Measurements from ENCODE around the gene BAG5.
A peak's percentile ranks its signal among the peaks of the same experiment; 100 is the strongest.
"Not testable (repeated sequence)": the region's sequence is repeated elsewhere in the genome, so short reads cannot be mapped to it uniquely, and the experiment has no call there.

BAG5 gene

DNA sequence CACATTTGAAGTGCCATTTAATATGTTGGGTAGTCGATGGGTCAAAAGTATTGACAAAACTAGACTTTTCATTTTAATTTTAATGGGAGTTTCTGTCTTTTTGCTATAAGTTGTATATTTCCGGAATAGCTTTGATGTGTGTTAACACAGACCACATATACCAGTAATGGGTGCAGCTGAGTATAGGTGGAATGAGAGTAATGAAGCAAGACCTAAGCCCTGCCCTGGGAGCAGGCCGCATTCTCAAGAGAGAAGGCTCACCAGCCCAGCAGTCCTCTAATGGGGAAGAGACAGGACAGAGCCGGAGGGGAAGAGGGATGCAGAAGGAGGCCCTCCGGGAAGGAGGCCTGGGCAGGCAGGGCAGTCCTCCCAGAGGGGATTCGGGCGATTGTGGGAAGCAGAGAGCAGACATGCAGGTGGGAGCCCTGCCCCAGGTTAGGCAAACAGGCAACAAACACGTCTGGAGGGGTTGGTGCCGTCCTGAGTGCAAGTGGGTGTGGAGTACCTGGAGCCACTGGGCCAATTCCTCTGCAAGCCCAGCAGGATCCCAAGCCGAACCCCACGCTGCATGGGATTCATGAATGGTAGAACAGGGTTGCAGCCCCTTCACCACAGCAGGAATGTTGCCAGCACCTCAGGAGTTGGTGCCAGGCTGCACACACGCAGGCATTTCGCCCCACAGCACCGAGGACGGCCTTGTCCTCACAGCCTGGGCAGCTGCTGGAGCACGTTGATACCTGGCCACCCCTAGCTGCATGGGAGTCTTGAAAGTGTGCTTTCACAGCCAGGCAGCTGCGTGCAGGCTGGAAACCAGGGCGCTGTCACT lies 47.6 kb downstream of the BAG5 start:
- no peak for TF ChIP-seq POLR2A (IDR thresholded peaks at IDR 0.05; ENCODE audit: low read depth, low read length)
- no peak for FAIRE-seq
- DNase-seq (ENCODE audit: insufficient read length, low spot score), result no peak

DNA sequence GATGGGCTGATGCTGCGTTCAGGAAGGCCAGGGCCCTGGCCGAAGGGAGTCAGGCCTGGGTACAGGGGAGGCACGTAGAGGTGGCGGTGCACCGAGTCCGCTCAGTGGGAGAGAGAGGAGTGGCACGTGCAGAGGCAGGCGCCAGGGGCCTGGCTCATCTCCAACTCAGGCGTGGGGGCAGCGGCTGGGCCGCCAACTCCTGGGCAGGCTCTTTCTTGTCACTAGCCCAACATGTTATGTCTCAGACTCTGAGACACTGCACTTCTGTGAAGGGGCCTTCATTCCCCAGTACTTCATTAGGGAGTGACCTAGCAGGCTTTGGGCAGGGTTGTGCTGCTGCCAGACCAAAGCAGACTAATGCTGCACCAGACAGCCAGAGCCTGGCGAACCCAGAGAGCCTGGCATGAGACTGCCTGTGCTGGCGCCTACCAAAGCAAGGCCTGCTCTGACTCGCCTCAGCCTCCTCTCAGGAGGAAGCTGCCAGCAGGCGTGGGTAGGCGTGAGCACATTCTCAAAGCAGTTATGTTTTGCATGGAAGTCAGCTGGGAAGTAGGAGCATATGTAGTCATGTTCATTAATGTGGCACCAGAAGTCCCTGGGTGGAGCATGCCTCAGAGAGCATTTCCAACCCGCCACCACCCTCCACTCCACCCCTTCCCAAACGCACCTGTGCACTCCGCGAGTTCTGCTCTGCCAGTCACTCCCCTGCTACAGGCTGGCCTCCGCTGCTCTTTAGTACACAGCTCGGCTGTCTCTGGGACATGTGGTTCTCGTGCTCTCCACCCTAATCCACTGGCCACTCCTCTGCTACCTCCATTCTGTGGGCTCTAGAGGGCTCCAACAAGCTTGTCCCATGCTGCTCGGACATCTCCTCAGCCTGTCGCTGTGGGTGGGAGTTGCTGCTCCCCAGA lies 49.5 kb downstream of the BAG5 start:
- FAIRE-seq (peak; percentile 83), DNase-seq (ENCODE audit: insufficient read length, low spot score) (no peak)
- no peak for TF ChIP-seq POLR2A (IDR thresholded peaks at IDR 0.05; ENCODE audit: low read depth, low read length)

DNA sequence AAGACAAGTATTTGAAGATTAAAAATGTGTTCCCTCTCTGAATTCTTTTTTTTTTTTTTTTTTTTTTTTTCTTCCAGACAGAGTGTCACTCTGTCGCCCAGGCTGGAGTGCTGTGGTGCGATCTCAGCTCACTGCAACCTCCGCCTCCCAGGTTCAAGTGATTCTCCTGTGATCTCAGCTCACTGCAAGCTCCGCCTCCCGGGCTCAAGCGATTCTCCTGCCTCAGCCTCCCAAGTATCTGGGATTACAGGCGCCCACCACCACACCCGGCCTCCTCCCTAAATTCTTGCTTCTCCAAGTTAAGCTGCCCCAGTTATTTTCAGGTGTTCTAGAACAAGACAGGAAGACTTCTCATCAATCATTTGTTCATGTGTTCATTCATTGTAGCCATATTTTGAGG lies 50.3 kb downstream of the BAG5 start:
- FAIRE-seq; DNase-seq (ENCODE audit: insufficient read length, low spot score): not testable (repeated sequence)

DNA sequence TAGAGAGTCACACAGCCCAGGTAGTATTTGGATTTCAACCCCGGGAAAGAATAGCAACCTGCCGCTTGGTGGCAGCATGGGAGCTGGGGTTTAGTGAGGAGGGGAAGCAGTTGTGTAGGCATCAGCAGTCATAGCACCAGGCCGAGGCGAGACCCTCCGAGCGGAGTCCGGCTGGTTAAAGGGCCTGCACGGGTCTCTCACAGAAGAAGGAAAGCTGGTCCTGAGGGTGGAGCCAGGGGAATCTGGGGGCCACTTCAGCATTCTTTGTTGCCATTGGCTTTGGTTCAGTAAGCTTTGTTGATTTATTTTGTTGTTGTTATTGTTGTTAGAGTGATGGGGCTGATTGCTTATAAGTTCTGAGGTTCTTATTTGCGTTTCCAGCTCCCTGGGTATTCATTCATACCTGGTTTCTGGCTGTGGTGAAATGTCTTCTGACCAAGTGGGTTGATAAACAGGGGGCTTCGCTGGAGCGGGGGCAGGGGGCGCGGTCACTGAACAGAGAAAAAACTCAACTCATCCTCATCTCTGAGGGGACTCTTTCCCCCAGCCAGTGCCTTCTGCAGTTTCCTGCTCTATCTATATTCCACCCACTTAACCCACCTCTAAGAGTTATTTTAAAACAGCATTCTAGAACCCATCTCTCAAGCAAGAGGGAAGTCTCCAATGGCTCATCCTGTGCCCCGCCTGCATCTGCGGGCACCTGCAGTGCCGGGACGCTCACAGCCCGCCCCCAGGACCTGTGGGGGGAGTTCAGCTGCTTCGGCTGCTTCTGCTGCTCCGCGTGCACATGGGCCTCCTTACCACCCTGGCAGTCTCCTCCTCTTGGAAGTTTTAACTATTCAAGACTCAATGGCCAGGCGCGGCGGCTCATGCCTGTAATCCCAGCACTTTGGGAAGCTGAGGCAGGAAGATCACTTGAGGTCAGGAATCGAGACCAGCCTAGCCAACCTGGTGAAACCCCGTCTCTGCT lies 51.4 kb downstream of the BAG5 start:
- TF ChIP-seq POLR2A (IDR thresholded peaks at IDR 0.05; ENCODE audit: low read depth, low read length), result no peak
- FAIRE-seq, result no peak
- DNase-seq (ENCODE audit: insufficient read length, low spot score), result no peak

DNA sequence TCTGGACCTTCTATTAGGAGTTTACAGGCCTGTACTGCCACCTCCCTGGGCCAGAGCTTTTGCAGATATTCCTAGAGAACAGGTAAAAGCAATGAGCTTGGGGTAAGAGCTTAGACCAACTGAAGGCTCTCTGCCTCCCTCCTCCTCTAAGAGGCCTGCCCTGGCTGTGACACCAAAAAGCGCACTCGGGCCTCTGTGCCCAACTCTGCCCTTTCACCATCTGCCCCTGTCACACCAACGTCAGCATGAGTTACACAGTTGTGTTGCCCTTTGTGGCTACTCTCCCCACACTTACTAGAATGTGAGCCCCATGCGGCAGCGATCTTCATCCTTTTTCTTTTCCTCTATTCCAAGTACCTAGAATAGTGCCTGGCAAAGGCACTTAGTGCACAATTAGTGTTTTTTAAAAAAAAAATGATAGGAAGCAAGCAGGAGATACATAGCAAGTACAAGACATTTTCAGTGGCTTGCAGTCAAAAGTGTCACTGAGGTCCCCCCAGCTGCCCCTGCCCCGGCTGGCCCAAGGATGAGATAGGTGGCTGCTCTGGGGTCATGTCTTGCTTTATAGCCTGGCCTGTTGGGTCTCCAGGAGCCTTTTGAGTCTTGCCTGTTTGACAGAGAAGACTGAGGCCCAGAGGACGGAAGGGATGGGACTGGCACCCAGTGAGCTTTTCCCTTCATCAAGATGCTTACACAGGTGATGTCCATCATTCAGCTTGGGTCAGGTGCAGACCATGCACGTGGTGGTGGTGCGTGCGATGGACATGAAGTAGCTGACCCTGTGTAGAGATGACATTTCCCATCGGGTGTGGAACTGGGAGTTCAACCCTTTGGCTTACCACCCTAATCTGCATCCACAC lies 52.4 kb downstream of the BAG5 start:
- FAIRE-seq, result no peak
- no peak for TF ChIP-seq POLR2A (IDR thresholded peaks at IDR 0.05; ENCODE audit: low read depth, low read length)
- no peak for DNase-seq (ENCODE audit: insufficient read length, low spot score)

DNA sequence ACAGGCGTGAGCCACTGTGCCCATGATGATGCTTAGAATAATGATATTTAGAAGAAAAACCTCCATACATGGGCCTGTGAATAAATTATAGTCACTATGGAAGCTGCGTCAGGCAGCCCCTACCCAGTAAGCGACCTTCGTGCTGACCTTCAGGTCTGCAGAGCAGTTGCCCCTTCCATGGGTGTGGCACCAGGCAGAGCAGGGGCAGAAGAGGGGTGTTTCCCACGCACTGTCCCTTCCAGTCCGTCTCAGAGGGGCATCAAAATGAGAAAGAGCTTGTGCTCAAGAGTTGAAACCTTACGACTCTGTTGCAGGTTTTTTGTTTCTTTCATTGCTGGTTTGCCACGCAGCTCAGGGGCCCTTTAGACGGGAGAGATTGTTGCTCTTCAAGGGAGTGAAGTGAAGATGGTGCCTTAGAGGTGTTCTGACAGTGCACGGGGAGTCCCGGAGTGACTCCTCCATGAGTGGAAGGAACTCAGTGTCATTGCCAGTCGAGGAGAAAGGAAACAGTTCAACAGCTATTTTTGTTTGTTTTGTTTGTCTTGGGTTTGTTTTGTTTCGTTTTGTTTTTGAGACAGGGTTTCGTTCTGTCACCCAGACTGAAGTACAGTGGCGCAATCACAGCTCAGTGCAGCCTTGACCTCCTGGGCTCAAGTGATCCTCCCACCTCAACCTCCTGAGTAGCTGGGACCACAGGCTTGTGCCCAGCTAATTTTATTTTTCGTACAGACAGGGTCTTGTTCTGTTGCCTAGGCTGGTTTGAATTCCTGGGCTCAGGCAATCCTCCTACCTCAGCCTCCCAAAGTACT lies 53.7 kb downstream of the BAG5 start:
- DNase-seq (ENCODE audit: insufficient read length, low spot score) (no peak), FAIRE-seq (no peak)
- no peak for TF ChIP-seq POLR2A (IDR thresholded peaks at IDR 0.05; ENCODE audit: low read depth, low read length)

DNA sequence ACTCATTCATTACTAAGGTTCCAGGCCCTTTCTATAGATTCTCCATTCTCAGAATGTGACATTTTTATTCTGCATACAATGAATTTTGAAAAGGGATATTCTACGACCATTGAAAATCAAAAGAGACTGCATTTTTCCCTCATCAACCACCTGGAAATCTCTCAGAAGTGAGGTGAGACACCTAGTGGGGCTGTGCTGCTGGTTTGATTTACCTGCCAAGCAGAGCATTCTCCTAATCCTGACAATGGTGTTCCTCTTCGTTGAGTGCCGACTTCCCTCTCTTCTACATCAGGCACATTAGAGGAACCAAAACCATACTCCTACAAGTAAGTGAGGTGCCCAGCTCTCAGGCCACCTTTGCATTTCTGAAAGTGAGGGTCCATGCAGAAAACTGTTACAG lies 54.7 kb downstream of the BAG5 start:
- no peak for TF ChIP-seq POLR2A (IDR thresholded peaks at IDR 0.05; ENCODE audit: low read depth, low read length)
- FAIRE-seq (no peak), DNase-seq (ENCODE audit: insufficient read length, low spot score) (no peak)
